Caco-2 (cell line): ENCODE measurements around the gene ABCA4. TPM values are rescaled to one million over a fixed set of nuclear protein-coding genes. Genes with fewer than 3 reads are reported as not detected.

ENCODE experiments used
- BruUV-seq: library from RNA; stranded (reverse); fragments of 400-500 nt; replicated peaks from 2 replicates; lab custom pipeline; 2021; lab: Mats Ljungman, UMichigan
- CTCF ChIA-PET: fragments of 300-600 bp; sonication (Branson Sonifier 250); formaldehyde crosslinking; loops from one replicate; lab custom pipeline; 2022; ENCODE audit warnings: antibody characterized with exemption; lab: Charles Lee
- POLR2A ChIA-PET: fragments of 300-600 bp; sonication (Branson Sonifier 250); formaldehyde crosslinking; loops from one replicate; lab custom pipeline; 2022; ENCODE audit warnings: antibody characterized with exemption; lab: Charles Lee
- DNase-seq, 2 experiments: peaks; one replicate each; pipeline versions ENCODE4 v3.0.0 to v3.0.0-alpha.2; 2020 to 2022
- H3K27me3 ChIP-seq: replicated peaks from 2 replicates; pipeline ENCODE4 v1.6.0; 2011; ENCODE audit warnings: low read length; ENCODE audit not compliant: control insufficient read depth, insufficient read depth
- H3K36me3 ChIP-seq: 2 replicates; pipeline ENCODE4 v1.5.1; 2011; ENCODE audit warnings: low read length; ENCODE audit not compliant: control insufficient read depth, insufficient read depth
- H3K4me1 ChIP-seq: fragments of 250-450 bp; sonication (Bioruptor Pico); 2 replicates; pipeline ENCODE4 v1.5.1; 2020; ENCODE audit warnings: mild to moderate bottlenecking
- H3K4me3 ChIP-seq: 2 replicates; pipeline ENCODE4 v1.5.1; 2011; ENCODE audit warnings: low read depth, mild to moderate bottlenecking, control low read depth, low read length
- H3K9me3 ChIP-seq: fragments of 250-450 bp; sonication (Bioruptor Pico); 2 replicates; pipeline ENCODE4 v1.5.1; 2020; ENCODE audit warnings: mild to moderate bottlenecking, moderate library complexity
- H3K27ac Mint-ChIP-seq: one replicate; pipeline ENCODE4 v1.8.0; 2022; ENCODE audit warnings: mixed read lengths; ENCODE audit not compliant: unreplicated experiment
- H3K27me3 Mint-ChIP-seq: one replicate; pipeline ENCODE4 v1.8.0; 2022; ENCODE audit warnings: mixed read lengths; ENCODE audit not compliant: insufficient read depth, unreplicated experiment
- H3K36me3 Mint-ChIP-seq: one replicate; pipeline ENCODE4 v1.8.0; 2022; ENCODE audit warnings: mild to moderate bottlenecking, mixed read lengths; ENCODE audit not compliant: insufficient read depth, unreplicated experiment
- H3K4me1 Mint-ChIP-seq: one replicate; pipeline ENCODE4 v1.8.0; 2022; ENCODE audit warnings: low read depth, mixed read lengths; ENCODE audit not compliant: unreplicated experiment
- H3K4me3 Mint-ChIP-seq: one replicate; pipeline ENCODE4 v1.8.0; 2022; ENCODE audit warnings: mild to moderate bottlenecking, moderate library complexity, mixed read lengths; ENCODE audit not compliant: unreplicated experiment
- H3K9me3 Mint-ChIP-seq: one replicate; pipeline ENCODE4 v1.8.0; 2022; ENCODE audit warnings: mixed read lengths; ENCODE audit not compliant: unreplicated experiment
- intact Hi-C: fragments of 100-400 bp; cut with micrococcal nuclease; formaldehyde crosslinking; loops from one replicate; pipeline ENCODE4 v1.10.0; 2022; ENCODE audit not compliant: unreplicated experiment
- total RNA-seq: library from RNA; stranded (reverse); gene quantifications from 2 replicates; pipeline ENCODE4 v1.2.3, GENCODE V29; 2022
- TF ChIP-seq, protein P1 (sequence below), 2 experiments: fragments of 200-600 bp in 1 of 2; IDR thresholded peaks; 1 replicate in 1 of 2; 2 replicates in 1 of 2; pipeline versions ENCODE4 v1.5.1 to v1.8.0; 2011 to 2022; ENCODE audit warnings: antibody characterized with exemption in 1 of 2, control low read depth in 1 of 2, inconsistent platforms in 1 of 2, low read depth in 1 of 2, low read length in 1 of 2, mild to moderate bottlenecking in 1 of 2, moderate library complexity in 1 of 2; ENCODE audit not compliant: insufficient read depth in 1 of 2, severe bottlenecking in 1 of 2, unreplicated experiment in 1 of 2

The ABCA4 gene
- total RNA-seq, 1 experiment from 2014 or later: 1.8 TPM

DNA sequence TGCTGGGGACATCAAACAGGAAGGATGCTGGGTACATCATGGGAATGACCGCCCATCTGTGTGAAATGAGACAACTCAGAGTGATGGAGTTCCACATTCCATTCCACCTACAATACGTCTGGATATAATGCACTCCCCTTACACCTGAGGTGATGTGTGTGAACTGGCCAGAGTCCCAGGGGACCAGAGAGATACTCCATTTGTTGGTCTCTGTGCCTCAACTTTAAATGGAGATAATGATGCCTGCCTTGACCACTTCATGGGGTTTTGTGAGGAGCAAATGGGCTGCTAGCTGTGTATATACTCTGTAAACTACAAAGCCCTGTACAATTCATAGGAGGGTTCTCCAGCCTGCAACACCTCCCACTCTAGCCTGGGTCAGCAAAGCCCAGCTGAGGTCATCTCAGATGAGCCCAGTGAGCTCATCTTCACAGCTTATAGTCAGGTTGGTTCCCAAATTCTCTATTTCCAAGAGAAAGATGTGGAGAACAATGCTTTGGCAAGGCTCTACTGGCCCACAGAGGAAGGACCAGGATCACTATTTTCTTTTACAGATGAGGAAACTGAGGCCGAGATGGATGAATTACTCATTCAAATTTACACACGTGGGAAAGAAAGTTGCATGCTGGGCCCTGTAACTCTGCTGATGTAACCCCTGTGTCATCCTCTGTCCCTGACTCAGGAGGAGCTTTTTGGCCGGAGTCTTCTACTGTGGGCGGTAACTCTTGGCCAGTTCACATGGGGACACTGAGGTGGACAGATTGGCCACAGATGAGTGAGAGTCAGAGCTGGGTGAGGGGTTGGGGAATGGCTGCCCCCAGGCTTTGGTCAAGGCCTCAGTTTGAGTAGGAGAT is 106.1 kb downstream of the ABCA4 start:
- H3K27me3 ChIP-seq: no peaks in the 10 kb centered on the region
- ChIA-PET CTCF (no interaction called here), POLR2A (no interaction called here)
- BruUV-seq: no TSS peak
- H3K36me3 Mint-ChIP-seq: no peaks in the 10 kb centered on the region
- H3K4me1 Mint-ChIP-seq: peaks cover 9% of the 10 kb centered on the region
- H3K27me3 Mint-ChIP-seq: no peaks in the 10 kb centered on the region
- H3K9me3 Mint-ChIP-seq: no peaks in the 10 kb centered on the region
- no peaks in the 10 kb centered on the region for H3K36me3 ChIP-seq
- H3K9me3 ChIP-seq: no peaks in the 10 kb centered on the region
- no peaks in the 10 kb centered on the region for H3K4me1 ChIP-seq
- TF ChIP-seq, protein P1, sequence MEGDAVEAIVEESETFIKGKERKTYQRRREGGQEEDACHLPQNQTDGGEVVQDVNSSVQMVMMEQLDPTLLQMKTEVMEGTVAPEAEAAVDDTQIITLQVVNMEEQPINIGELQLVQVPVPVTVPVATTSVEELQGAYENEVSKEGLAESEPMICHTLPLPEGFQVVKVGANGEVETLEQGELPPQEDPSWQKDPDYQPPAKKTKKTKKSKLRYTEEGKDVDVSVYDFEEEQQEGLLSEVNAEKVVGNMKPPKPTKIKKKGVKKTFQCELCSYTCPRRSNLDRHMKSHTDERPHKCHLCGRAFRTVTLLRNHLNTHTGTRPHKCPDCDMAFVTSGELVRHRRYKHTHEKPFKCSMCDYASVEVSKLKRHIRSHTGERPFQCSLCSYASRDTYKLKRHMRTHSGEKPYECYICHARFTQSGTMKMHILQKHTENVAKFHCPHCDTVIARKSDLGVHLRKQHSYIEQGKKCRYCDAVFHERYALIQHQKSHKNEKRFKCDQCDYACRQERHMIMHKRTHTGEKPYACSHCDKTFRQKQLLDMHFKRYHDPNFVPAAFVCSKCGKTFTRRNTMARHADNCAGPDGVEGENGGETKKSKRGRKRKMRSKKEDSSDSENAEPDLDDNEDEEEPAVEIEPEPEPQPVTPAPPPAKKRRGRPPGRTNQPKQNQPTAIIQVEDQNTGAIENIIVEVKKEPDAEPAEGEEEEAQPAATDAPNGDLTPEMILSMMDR (IDR thresholded peaks at IDR 0.05; ENCODE audit: insufficient read depth in 1 of 2, low read depth in 1 of 2, low read length in 1 of 2, severe bottlenecking in 1 of 2, unreplicated experiment in 1 of 2): no peak
- intact Hi-C loops: no loop called here
- no peak overlapping the region for H3K4me3 ChIP-seq
- H3K4me3 Mint-ChIP-seq: no peak overlapping the region
- DNase-seq: no peak
- H3K27ac Mint-ChIP-seq: no peak overlapping the region

DNA sequence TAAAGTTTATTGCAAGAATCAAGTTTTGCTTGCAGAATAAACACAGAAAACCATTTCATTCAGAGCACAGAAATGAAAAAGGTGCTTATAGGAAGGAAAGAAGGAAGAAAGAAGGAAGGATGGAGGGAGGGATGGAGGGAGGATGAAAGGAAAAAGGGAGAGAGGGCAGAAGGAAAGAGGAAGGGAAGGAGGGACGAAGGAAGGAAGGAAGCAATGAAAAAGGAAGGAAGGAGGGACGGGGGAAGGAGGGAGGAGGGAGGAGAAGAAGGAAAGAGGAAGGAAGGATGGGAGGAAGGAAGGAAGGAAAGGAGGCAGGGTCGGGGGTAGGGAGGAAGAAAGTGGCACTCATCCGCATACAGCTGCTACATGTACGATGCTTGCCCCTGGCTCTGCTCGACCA is 106.9 kb downstream of the ABCA4 start:
- no peak overlapping the region for H3K4me3 Mint-ChIP-seq
- TF ChIP-seq, protein P1 (IDR thresholded peaks at IDR 0.05; ENCODE audit: insufficient read depth in 1 of 2, low read depth in 1 of 2, low read length in 1 of 2, severe bottlenecking in 1 of 2, unreplicated experiment in 1 of 2): no peak
- CTCF ChIA-PET: no interaction called here
- H3K4me3 ChIP-seq: no peak overlapping the region
- no TSS peak for BruUV-seq
- no peaks in the 10 kb centered on the region for H3K27me3 ChIP-seq
- no peak overlapping the region for H3K27ac Mint-ChIP-seq
- intact Hi-C loops: no loop called here
- DNase-seq: no peak
- no peaks in the 10 kb centered on the region for H3K4me1 ChIP-seq
- no peaks in the 10 kb centered on the region for H3K36me3 Mint-ChIP-seq
- H3K4me1 Mint-ChIP-seq: peaks cover 9% of the 10 kb centered on the region
- no peaks in the 10 kb centered on the region for H3K9me3 Mint-ChIP-seq
- no peaks in the 10 kb centered on the region for H3K27me3 Mint-ChIP-seq
- H3K9me3 ChIP-seq: no peaks in the 10 kb centered on the region
- no peaks in the 10 kb centered on the region for H3K36me3 ChIP-seq
- POLR2A ChIA-PET: interaction anchor here (0.6 kb wide), 1 partner anchor 70 kb away, joined by 8 read pairs; no protein-coding TSS in a partner anchor

DNA sequence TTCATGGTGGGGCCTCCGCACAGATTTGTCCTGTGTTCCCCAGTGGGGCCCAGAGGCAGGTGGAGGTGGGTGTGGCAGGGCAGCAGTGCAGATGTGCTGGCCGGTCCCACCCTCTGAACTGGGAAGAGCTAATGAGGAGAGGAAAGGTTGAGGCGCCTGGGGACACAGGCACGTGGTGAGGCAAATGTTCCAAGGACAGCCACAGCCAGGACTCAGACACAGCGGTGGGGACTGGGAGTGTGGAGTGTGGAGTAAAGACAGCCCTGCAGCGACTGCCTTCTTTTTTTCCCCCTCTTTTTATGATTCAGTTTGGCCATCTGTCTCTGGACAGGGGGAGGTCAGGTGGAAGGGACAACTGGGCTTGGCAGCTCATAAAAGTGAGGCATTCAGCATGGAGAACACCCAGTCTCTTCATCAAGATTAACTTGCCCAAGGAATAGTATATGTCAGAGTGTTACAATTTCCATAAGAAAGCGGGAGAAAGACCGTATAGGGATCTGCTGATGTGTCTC is 107.5 kb downstream of the ABCA4 start:
- no peaks in the 10 kb centered on the region for H3K9me3 Mint-ChIP-seq
- BruUV-seq: no TSS peak
- intact Hi-C loops: no loop called here
- CTCF ChIA-PET: interaction anchor here (0.6 kb wide), 1 partner anchor 1973 kb away, joined by 4 read pairs; no protein-coding TSS in a partner anchor
- Histone ChIP-seq H3K27me3 (no peaks in the 10 kb centered on the region), H3K36me3 (no peaks in the 10 kb centered on the region), H3K4me3 (no peak overlapping the region), H3K4me1 (no peaks in the 10 kb centered on the region), H3K9me3 (no peaks in the 10 kb centered on the region)
- H3K4me3 Mint-ChIP-seq: no peak overlapping the region
- H3K4me1 Mint-ChIP-seq: peaks cover 9% of the 10 kb centered on the region
- H3K36me3 Mint-ChIP-seq: no peaks in the 10 kb centered on the region
- no peaks in the 10 kb centered on the region for H3K27me3 Mint-ChIP-seq
- H3K27ac Mint-ChIP-seq: no peak overlapping the region
- no peak for DNase-seq
- POLR2A ChIA-PET: interaction anchor here (0.6 kb wide), 1 partner anchor 71 kb away, joined by 8 read pairs; no protein-coding TSS in a partner anchor
- TF ChIP-seq, protein P1 (IDR thresholded peaks at IDR 0.05; ENCODE audit: insufficient read depth in 1 of 2, low read depth in 1 of 2, low read length in 1 of 2, severe bottlenecking in 1 of 2, unreplicated experiment in 1 of 2): no peak
